Measurements from ENCODE around the gene SLC18A3.

SLC18A3 gene

DNA sequence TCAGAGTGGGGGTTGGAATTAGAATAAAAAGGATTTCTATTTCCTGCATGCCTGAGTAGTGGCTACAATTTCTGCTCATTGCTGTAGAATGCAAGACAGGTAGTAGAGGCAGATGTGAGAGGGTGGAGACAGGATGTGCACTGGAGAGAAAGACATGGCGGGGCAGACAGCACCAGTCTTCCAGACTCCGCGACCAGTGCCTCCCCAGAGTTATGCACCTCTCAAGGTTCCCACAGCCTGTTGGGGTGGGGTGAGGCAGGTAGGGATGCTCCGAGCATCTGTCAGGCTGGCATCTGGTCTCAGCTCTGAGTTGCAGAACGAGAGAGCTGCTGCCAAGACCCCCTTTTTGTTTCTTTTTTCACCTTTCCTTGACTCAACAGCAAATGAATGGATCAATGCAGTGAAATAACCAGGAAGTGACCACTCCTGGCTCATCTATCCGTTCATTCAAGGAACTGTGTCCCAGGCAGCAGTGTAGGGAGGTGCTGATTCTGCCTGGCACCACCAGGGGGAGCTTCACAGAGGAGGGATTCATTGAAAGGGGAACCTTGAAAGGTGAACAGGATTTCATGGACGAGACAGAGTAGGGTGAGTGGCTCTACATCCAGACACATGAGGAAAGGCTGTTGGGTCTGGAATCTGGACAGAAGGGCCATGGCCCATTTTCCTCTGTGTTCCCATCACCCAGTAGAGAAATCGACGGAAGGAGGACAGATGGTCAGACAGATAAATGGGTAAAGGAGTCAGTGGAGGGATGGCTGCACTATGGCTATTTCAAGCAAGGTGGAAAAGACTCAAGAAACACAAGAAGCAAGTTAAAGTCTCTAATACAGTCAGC is 17.2 kb upstream of the SLC18A3 start:
- Histone ChIP-seq H3K9me2 (ENCODE audit: low read depth, low read length) (no peaks in the 10 kb centered on the region), H3K4me1 (ENCODE audit: insufficient read depth, low read length, severe bottlenecking) (no peaks in the 10 kb centered on the region), H3K27me3 (ENCODE audit: insufficient read depth, low read length) (no peaks in the 10 kb centered on the region; the same call in 1 of the 2 replicates), H3K79me2 (ENCODE audit: insufficient read depth, low read length) (no peaks in the 10 kb centered on the region), H3K9ac (ENCODE audit: low read length) (no peak overlapping the region), H4K20me1 (ENCODE audit: insufficient read depth, low read length) (no peaks in the 10 kb centered on the region), H3F3A (ENCODE audit: insufficient read depth, low read length) (no peaks in the 10 kb centered on the region), H3K4me3 (ENCODE audit: low read depth, low read length, poor library complexity, severe bottlenecking) (no peak overlapping the region), H3K4me2 (ENCODE audit: low read length) (no peak overlapping the region), H2AFZ (ENCODE audit: low read length) (no peak overlapping the region), H3K36me3 (ENCODE audit: insufficient read depth, low read length) (no peaks in the 10 kb centered on the region), H3K9me3 (ENCODE audit: low read length) (no peaks in the 10 kb centered on the region), H3K27ac (ENCODE audit: low read depth, low read length, poor library complexity, severe bottlenecking) (no peak overlapping the region)
- TF ChIP-seq, protein P1, sequence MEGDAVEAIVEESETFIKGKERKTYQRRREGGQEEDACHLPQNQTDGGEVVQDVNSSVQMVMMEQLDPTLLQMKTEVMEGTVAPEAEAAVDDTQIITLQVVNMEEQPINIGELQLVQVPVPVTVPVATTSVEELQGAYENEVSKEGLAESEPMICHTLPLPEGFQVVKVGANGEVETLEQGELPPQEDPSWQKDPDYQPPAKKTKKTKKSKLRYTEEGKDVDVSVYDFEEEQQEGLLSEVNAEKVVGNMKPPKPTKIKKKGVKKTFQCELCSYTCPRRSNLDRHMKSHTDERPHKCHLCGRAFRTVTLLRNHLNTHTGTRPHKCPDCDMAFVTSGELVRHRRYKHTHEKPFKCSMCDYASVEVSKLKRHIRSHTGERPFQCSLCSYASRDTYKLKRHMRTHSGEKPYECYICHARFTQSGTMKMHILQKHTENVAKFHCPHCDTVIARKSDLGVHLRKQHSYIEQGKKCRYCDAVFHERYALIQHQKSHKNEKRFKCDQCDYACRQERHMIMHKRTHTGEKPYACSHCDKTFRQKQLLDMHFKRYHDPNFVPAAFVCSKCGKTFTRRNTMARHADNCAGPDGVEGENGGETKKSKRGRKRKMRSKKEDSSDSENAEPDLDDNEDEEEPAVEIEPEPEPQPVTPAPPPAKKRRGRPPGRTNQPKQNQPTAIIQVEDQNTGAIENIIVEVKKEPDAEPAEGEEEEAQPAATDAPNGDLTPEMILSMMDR (IDR thresholded peaks at IDR 0.05; ENCODE audit: low read length), result peak; percentile 93
- no peak for TF ChIP-seq EZH2 (IDR thresholded peaks at IDR 0.05; ENCODE audit: borderline replicate concordance, low read length)

DNA sequence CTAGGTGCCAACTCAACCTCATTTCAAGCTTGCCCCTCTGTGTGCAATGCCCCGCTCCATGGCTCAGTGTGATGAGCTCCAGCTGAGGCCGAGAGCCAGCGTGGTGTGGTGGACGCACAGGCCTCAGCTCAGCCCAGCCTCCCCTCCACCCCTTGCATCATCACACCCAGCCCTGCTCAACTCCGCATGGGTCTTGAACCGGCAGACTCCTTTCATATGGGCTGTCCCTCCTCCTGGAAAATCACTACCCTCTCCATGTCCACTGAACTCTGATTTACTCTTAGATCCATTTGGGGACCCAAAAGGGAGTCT is 16.6 kb upstream of the SLC18A3 start:
- Histone ChIP-seq H2AFZ (ENCODE audit: low read length) (no peak overlapping the region), H4K20me1 (ENCODE audit: insufficient read depth, low read length) (no peaks in the 10 kb centered on the region), H3K27ac (ENCODE audit: low read depth, low read length, poor library complexity, severe bottlenecking) (no peak overlapping the region), H3K9ac (ENCODE audit: low read length) (no peak overlapping the region), H3K36me3 (ENCODE audit: insufficient read depth, low read length) (no peaks in the 10 kb centered on the region), H3K9me3 (ENCODE audit: low read length) (no peaks in the 10 kb centered on the region), H3K9me2 (ENCODE audit: low read depth, low read length) (no peaks in the 10 kb centered on the region), H3K79me2 (ENCODE audit: insufficient read depth, low read length) (no peaks in the 10 kb centered on the region), H3K4me1 (ENCODE audit: insufficient read depth, low read length, severe bottlenecking) (no peaks in the 10 kb centered on the region), H3K4me3 (ENCODE audit: low read depth, low read length, poor library complexity, severe bottlenecking) (no peak overlapping the region), H3F3A (ENCODE audit: insufficient read depth, low read length) (no peaks in the 10 kb centered on the region), H3K27me3 (ENCODE audit: insufficient read depth, low read length) (no peaks in the 10 kb centered on the region; the same call in 1 of the 2 replicates), H3K4me2 (ENCODE audit: low read length) (no peak overlapping the region)
- TF ChIP-seq, protein P1 (IDR thresholded peaks at IDR 0.05; ENCODE audit: low read length), result no peak
- no peak for TF ChIP-seq EZH2 (IDR thresholded peaks at IDR 0.05; ENCODE audit: borderline replicate concordance, low read length)

DNA sequence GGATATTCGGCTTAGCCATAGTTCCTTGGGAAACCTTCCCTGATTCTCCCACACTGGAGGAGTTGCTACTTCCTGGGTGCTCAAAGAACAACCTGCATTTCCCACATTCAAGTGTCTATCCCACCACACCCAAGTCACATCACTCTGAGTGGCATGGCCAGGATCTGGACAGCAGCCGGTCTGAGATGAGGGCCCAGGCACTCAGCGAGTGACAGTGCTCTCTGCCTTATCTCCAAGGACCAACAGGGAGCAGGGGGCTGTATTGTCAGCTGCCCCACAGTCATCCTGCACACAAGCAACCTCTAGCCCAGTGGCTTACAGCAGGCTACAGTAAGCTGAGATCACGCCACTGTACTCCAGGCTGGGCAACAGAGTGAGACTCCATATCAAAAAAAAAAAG is 16.1 kb upstream of the SLC18A3 start:
- Histone ChIP-seq H3K9me2 (ENCODE audit: low read depth, low read length) (no peaks in the 10 kb centered on the region), H3K36me3 (ENCODE audit: insufficient read depth, low read length) (no peaks in the 10 kb centered on the region), H4K20me1 (ENCODE audit: insufficient read depth, low read length) (no peaks in the 10 kb centered on the region), H3K4me2 (ENCODE audit: low read length) (no peak overlapping the region), H3K27me3 (ENCODE audit: insufficient read depth, low read length) (no peaks in the 10 kb centered on the region; the same call in 1 of the 2 replicates), H3K27ac (ENCODE audit: low read depth, low read length, poor library complexity, severe bottlenecking) (no peak overlapping the region), H2AFZ (ENCODE audit: low read length) (no peak overlapping the region), H3F3A (ENCODE audit: insufficient read depth, low read length) (no peaks in the 10 kb centered on the region), H3K4me1 (ENCODE audit: insufficient read depth, low read length, severe bottlenecking) (no peaks in the 10 kb centered on the region), H3K4me3 (ENCODE audit: low read depth, low read length, poor library complexity, severe bottlenecking) (no peak overlapping the region), H3K79me2 (ENCODE audit: insufficient read depth, low read length) (no peaks in the 10 kb centered on the region), H3K9ac (ENCODE audit: low read length) (no peak overlapping the region), H3K9me3 (ENCODE audit: low read length) (no peaks in the 10 kb centered on the region)
- TF ChIP-seq, protein P1 (IDR thresholded peaks at IDR 0.05; ENCODE audit: low read length), result no peak
- no peak for TF ChIP-seq EZH2 (IDR thresholded peaks at IDR 0.05; ENCODE audit: borderline replicate concordance, low read length)
